Stimulated activated CD4-positive, alpha-beta T cell treated with anti-CD3 and anti-CD28 coated beads, TNF-alpha, amount 100 ng/mL, for 48 hours (primary cell): ENCODE data around the gene COX19.
A peak's percentile ranks its signal among the peaks of the same experiment; 100 is the strongest.
"Not testable (repeated sequence)": the region's sequence is repeated elsewhere in the genome, so short reads cannot be mapped to it uniquely, and the experiment has no call there.

Source experiments
- DNase-seq, 3 donors: peaks; one replicate each; pipeline ENCODE4 v3.0.0-alpha.2; 2020; ENCODE audit warnings: low read depth in 3 of 3

The COX19 gene

GRCh38 chr7:945147-945555, 30.2 kb downstream of the COX19 start:
- no peak for DNase-seq

GRCh38 chr7:944744-945143, 30.6 kb downstream of the COX19 start:
- no peak for DNase-seq

- not testable (repeated sequence) for DNase-seq
These were observed 31.6 kb downstream of the COX19 start for GRCh38 chr7:943793-944192.

GRCh38 chr7:940599-941408, 34.5 kb downstream of the COX19 start:
- DNase-seq: no peak

GRCh38 chr7:939843-940242, 35.5 kb downstream of the COX19 start:
- DNase-seq: no peak

- DNase-seq: no peak
These were observed 36.7 kb downstream of the COX19 start for GRCh38 chr7:938546-939185.

GRCh38 chr7:937856-938484, 37.4 kb downstream of the COX19 start:
- no peak for DNase-seq

GRCh38 chr7:936386-937054, 38.8 kb downstream of the COX19 start:
- peak in 1 of 3 donors; percentile 29 for DNase-seq

GRCh38 chr7:935874-936385, 39.4 kb downstream of the COX19 start:
- DNase-seq: no peak

GRCh38 chr7:935164-935873, 40.0 kb downstream of the COX19 start:
- no peak for DNase-seq

GRCh38 chr7:934469-935163, 40.7 kb downstream of the COX19 start:
- no peak for DNase-seq

- DNase-seq: no peak
These were observed 42.7 kb downstream of the COX19 start for GRCh38 chr7:932651-932975.

GRCh38 chr7:931871-932650, 43.3 kb downstream of the COX19 start:
- no peak for DNase-seq

- DNase-seq: no peak
These were observed 44.2 kb downstream of the COX19 start for GRCh38 chr7:930975-931758.

- DNase-seq: no peak
These were observed 46.0 kb downstream of the COX19 start for GRCh38 chr7:929311-929711.

GRCh38 chr7:927031-927671, 48.2 kb downstream of the COX19 start:
- no peak for DNase-seq

- DNase-seq: no peak
These were observed 49.0 kb downstream of the COX19 start for GRCh38 chr7:926061-927030.

- no peak for DNase-seq
These were observed 49.7 kb downstream of the COX19 start for GRCh38 chr7:925601-926000.
